Measurements from ENCODE around the gene SEPTIN8. TPM values are rescaled to one million over a fixed set of nuclear protein-coding genes. Genes with fewer than 3 reads are reported as not detected.

SEPTIN8 gene
- total RNA-seq, 1 donor from 2014 or later, result 41.2 TPM

GRCh38 chr5:132750471-132751230 lies 26.4 kb downstream of the SEPTIN8 start:
- DNase-seq (ENCODE audit: low spot score), result no peak

- no peak for DNase-seq (ENCODE audit: low spot score)
Observed at GRCh38 chr5:132749506-132749905, 27.5 kb downstream of the SEPTIN8 start.

GRCh38 chr5:132748522-132749000 lies 28.5 kb downstream of the SEPTIN8 start:
- no peak for DNase-seq (ENCODE audit: low spot score)

GRCh38 chr5:132747616-132748440 lies 29.2 kb downstream of the SEPTIN8 start:
- DNase-seq (ENCODE audit: low spot score), result no peak

- peak; percentile 11 for DNase-seq (ENCODE audit: low spot score)
Observed at GRCh38 chr5:132746954-132747615, 30.0 kb downstream of the SEPTIN8 start, which contains the start of gene CCNI2. TSS of gene CCNI2 (plus strand) at chr5:132747426. CDS start at chr5:132747496, 70 bp downstream.

- no peak for DNase-seq (ENCODE audit: low spot score)
Observed at GRCh38 chr5:132746592-132746953, 30.5 kb downstream of the SEPTIN8 start.

- DNase-seq (ENCODE audit: low spot score), result no peak
Observed at GRCh38 chr5:132744659-132745058, 32.4 kb downstream of the SEPTIN8 start.

- no peak for DNase-seq (ENCODE audit: low spot score)
Observed at GRCh38 chr5:132742626-132743025, 34.4 kb downstream of the SEPTIN8 start.

GRCh38 chr5:132742158-132742557 lies 34.9 kb downstream of the SEPTIN8 start:
- DNase-seq (ENCODE audit: low spot score), result no peak

- DNase-seq (ENCODE audit: low spot score), result no peak
Observed at GRCh38 chr5:132739232-132739631, 37.8 kb downstream of the SEPTIN8 start.

GRCh38 chr5:132737982-132738681 lies 38.9 kb downstream of the SEPTIN8 start:
- DNase-seq (ENCODE audit: low spot score), result no peak

- peak; percentile 99 for DNase-seq (ENCODE audit: low spot score)
Observed at GRCh38 chr5:132736853-132737833, 39.9 kb downstream of the SEPTIN8 start, which contains the start of gene KIF3A. TSS of gene KIF3A (minus strand) at chr5:132737546. CDS start at chr5:132737419, 127 bp downstream.

GRCh38 chr5:132734687-132735086 lies 42.4 kb downstream of the SEPTIN8 start:
- no peak for DNase-seq (ENCODE audit: low spot score)

GRCh38 chr5:132733499-132734148 lies 43.4 kb downstream of the SEPTIN8 start:
- DNase-seq (ENCODE audit: low spot score), result no peak

- DNase-seq (ENCODE audit: low spot score), result no peak
Observed at GRCh38 chr5:132729896-132730295, 47.1 kb downstream of the SEPTIN8 start.

GRCh38 chr5:132725745-132726144 lies 51.3 kb downstream of the SEPTIN8 start:
- no peak for DNase-seq (ENCODE audit: low spot score)

GRCh38 chr5:132718544-132719312 lies 58.3 kb downstream of the SEPTIN8 start:
- no peak for DNase-seq (ENCODE audit: low spot score)

GRCh38 chr5:132714456-132715307 lies 62.4 kb downstream of the SEPTIN8 start:
- peak; percentile 17 for DNase-seq (ENCODE audit: low spot score)

Measured in umbilical cord (tissue), 2 donors.